ENCODE data around the gene HSPBP1.
A peak's percentile ranks its signal among the peaks of the same experiment; 100 is the strongest.

The HSPBP1 gene

GRCh38 chr19:55276720-55277430 is 3.0 kb downstream of the HSPBP1 start:
- DNase-seq (ENCODE audit: low read depth in 2 of 3, low spot score in 1 of 3), result no peak

GRCh38 chr19:55275851-55276719 is 3.8 kb downstream of the HSPBP1 start:
- no peak for DNase-seq (ENCODE audit: low read depth in 2 of 3, low spot score in 1 of 3)

GRCh38 chr19:55273978-55274707 is 5.8 kb downstream of the HSPBP1 start:
- DNase-seq (ENCODE audit: low read depth in 2 of 3, low spot score in 1 of 3), result no peak

- no peak for DNase-seq (ENCODE audit: low read depth in 2 of 3, low spot score in 1 of 3)
Measured at GRCh38 chr19:55272142-55272541, 7.8 kb downstream of the HSPBP1 start.

GRCh38 chr19:55270172-55270942 is 9.6 kb downstream of the HSPBP1 start:
- no peak for DNase-seq (ENCODE audit: low read depth in 2 of 3, low spot score in 1 of 3)

GRCh38 chr19:55269299-55269698 is 10.6 kb downstream of the HSPBP1 start:
- DNase-seq (ENCODE audit: low read depth in 2 of 3, low spot score in 1 of 3), result no peak

GRCh38 chr19:55266840-55267239 is 13.1 kb downstream of the HSPBP1 start:
- DNase-seq (ENCODE audit: low read depth in 2 of 3, low spot score in 1 of 3), result no peak

GRCh38 chr19:55266404-55266803 is 13.5 kb downstream of the HSPBP1 start:
- no peak for DNase-seq (ENCODE audit: low read depth in 2 of 3, low spot score in 1 of 3)

GRCh38 chr19:55265723-55266386 is 14.1 kb downstream of the HSPBP1 start:
- DNase-seq (ENCODE audit: low read depth in 2 of 3, low spot score in 1 of 3), result no peak

- no peak for DNase-seq (ENCODE audit: low read depth in 2 of 3, low spot score in 1 of 3)
Measured at GRCh38 chr19:55265173-55265572, 14.7 kb downstream of the HSPBP1 start.

- DNase-seq (ENCODE audit: low read depth in 2 of 3, low spot score in 1 of 3), result no peak
Measured at GRCh38 chr19:55264531-55264930, 15.4 kb downstream of the HSPBP1 start.

- no peak for DNase-seq (ENCODE audit: low read depth in 2 of 3, low spot score in 1 of 3)
Measured at GRCh38 chr19:55262359-55262758, 17.6 kb downstream of the HSPBP1 start.

- no peak for DNase-seq (ENCODE audit: low read depth in 2 of 3, low spot score in 1 of 3)
Measured at GRCh38 chr19:55261671-55262126, 18.2 kb downstream of the HSPBP1 start.

GRCh38 chr19:55259540-55260210 is 20.2 kb downstream of the HSPBP1 start:
- no peak for DNase-seq (ENCODE audit: low read depth in 2 of 3, low spot score in 1 of 3)

GRCh38 chr19:55258828-55259539 is 20.9 kb downstream of the HSPBP1 start, which contains the start of gene PPP6R1:
PPP6R1 (minus strand) TSS chr19:55259017; CDS start chr19:55247103, 11,914 bp downstream.
- peak; percentile 92 to 99 (median 94) for DNase-seq (ENCODE audit: low read depth in 2 of 3, low spot score in 1 of 3)

- DNase-seq (ENCODE audit: low read depth in 2 of 3, low spot score in 1 of 3), result peak in 1 of 3 donors; percentile 26
Measured at GRCh38 chr19:55258476-55258827, 21.5 kb downstream of the HSPBP1 start.

GRCh38 chr19:55257461-55258420 is 22.2 kb downstream of the HSPBP1 start:
- DNase-seq (ENCODE audit: low read depth in 2 of 3, low spot score in 1 of 3), result peak in 2 of 3 donors; percentile 16 to 19

Data from stimulated activated CD4-positive, alpha-beta T cell treated with anti-CD3 and anti-CD28 coated beads, Interleukin-12 subunit alpha, Interleukin-12 subunit beta, amount 100 ng/mL, for 48 hours (primary cell).